H1 (cell line): Measurements from ENCODE around the gene RILP. TPM values are rescaled to one million over a fixed set of nuclear protein-coding genes. Genes with fewer than 3 reads are reported as not detected.

Experiments used
- CBX5 ChIP-seq: fragments of 300-800, 300-1000 bp; sonication (generic); IDR thresholded peaks from 2 replicates; pipeline ENCODE4 v1.7.1; 2016; ENCODE audit warnings: antibody characterized with exemption, low read length, low read depth
- CREB1 ChIP-seq: IDR thresholded peaks from 2 replicates; pipeline ENCODE4 v1.6.1; 2012; ENCODE audit warnings: inconsistent platforms
- polyA plus RNA-seq, 7 experiments: library from polyadenylated mRNA; depleted of rRNA in 3 of 7; stranded (reverse) in 5 of 7; unstranded in 2 of 7; fragments of >200 nt in 5 of 7; fragments of 200-250 nt in 2 of 7; gene quantifications; 1 replicate in 5 of 7; 2 replicates in 1 of 7; 4 replicates in 1 of 7; pipeline versions ENCODE4 v1.2.1 to v1.2.3, GENCODE V29; 2011 to 2013; ENCODE audit warnings: missing spikeins in 2 of 7, mixed read lengths in 2 of 7
- total RNA-seq: library from RNA; stranded (reverse); fragmentation: NEBNext Ultra II Directional; extraction: Animal tissue kit (Norgen Biotek cat#: 25700); gene quantifications from 2 replicates; pipeline ENCODE4 v1.2.1, GENCODE V29; 2021

Gene RILP
- total and polyA plus RNA-seq, 2 of the 8 experiments (the other 6 are each of a cell fraction or from before 2014, with no cell fraction given): 6.8 to 7.2 TPM

- TF ChIP-seq CREB1 (no peak), CBX5 (no peak)
Observed at GRCh38 chr17:1607971-1608320, 41.7 kb downstream of the RILP start (continued).
